ENCODE data around the gene KASH5. TPM values are rescaled to one million over a fixed set of nuclear protein-coding genes. Genes with fewer than 3 reads are reported as not detected.
A peak's percentile ranks its signal among the peaks of the same experiment; 100 is the strongest.
"Not testable (repeated sequence)": the region's sequence is repeated elsewhere in the genome, so short reads cannot be mapped to it uniquely, and the experiment has no call there.

The KASH5 gene
- total RNA-seq, 1 donor from 2014 or later = not detected

- Mint-ChIP-seq H3K27me3 (ENCODE audit: low read depth) (peaks cover 47% of the 10 kb centered on the region), H3K36me3 (peaks cover 9% of the 10 kb centered on the region), H3K4me3 (peak overlapping the region; percentile 75), H3K4me1 (peaks cover 18% of the 10 kb centered on the region), H3K9me3 (no peaks in the 10 kb centered on the region), H3K27ac (peak overlapping the region; percentile 61)
- peak; percentile 87 to 97 for DNase-seq (ENCODE audit: low spot score in 2 of 2, unreplicated experiment in 2 of 2)
- peak; percentile 87 for TF ChIP-seq CTCF (IDR thresholded peaks at IDR 0.05; ENCODE audit: unreplicated experiment)
These were observed 55.5 kb downstream of the KASH5 start for GRCh38 chr19:49443366-49444099.

- not testable (repeated sequence) for H3K27ac Mint-ChIP-seq; DNase-seq (ENCODE audit: low spot score in 2 of 2, unreplicated experiment in 2 of 2); H3K9me3 Mint-ChIP-seq
- Mint-ChIP-seq H3K27me3 (ENCODE audit: low read depth) (peaks cover 40% of the 10 kb centered on the region), H3K36me3 (peaks cover 11% of the 10 kb centered on the region), H3K4me3 (peak overlapping the region; percentile 75), H3K4me1 (peaks cover 18% of the 10 kb centered on the region)
These were observed 56.2 kb downstream of the KASH5 start for GRCh38 chr19:49444100-49444700.

GRCh38 chr19:49445997-49446396 is 57.9 kb downstream of the KASH5 start:
- H3K9me3 Mint-ChIP-seq = no peaks in the 10 kb centered on the region
- peaks cover 18% of the 10 kb centered on the region for H3K36me3 Mint-ChIP-seq
- peaks cover 18% of the 10 kb centered on the region for H3K4me1 Mint-ChIP-seq
- H3K4me3 Mint-ChIP-seq = no peak overlapping the region
- peaks cover 22% of the 10 kb centered on the region for H3K27me3 Mint-ChIP-seq (ENCODE audit: low read depth)
- TF ChIP-seq CTCF (IDR thresholded peaks at IDR 0.05; ENCODE audit: unreplicated experiment) = no peak
- H3K27ac Mint-ChIP-seq = no peak overlapping the region
- DNase-seq (ENCODE audit: low spot score in 2 of 2, unreplicated experiment in 2 of 2) = no peak

- no peak for TF ChIP-seq CTCF (IDR thresholded peaks at IDR 0.05; ENCODE audit: unreplicated experiment)
- no peak for DNase-seq (ENCODE audit: low spot score in 2 of 2, unreplicated experiment in 2 of 2)
- Mint-ChIP-seq H3K9me3 (no peaks in the 10 kb centered on the region), H3K4me3 (no peak overlapping the region), H3K27me3 (ENCODE audit: low read depth) (peaks cover 7% of the 10 kb centered on the region), H3K27ac (no peak overlapping the region), H3K36me3 (peaks cover 18% of the 10 kb centered on the region), H3K4me1 (peaks cover 13% of the 10 kb centered on the region)
These were observed 59.7 kb downstream of the KASH5 start for GRCh38 chr19:49447485-49448431.

- no peak overlapping the region for H3K27ac Mint-ChIP-seq
- no peak for DNase-seq (ENCODE audit: low spot score in 2 of 2, unreplicated experiment in 2 of 2)
- no peak for TF ChIP-seq CTCF (IDR thresholded peaks at IDR 0.05; ENCODE audit: unreplicated experiment)
- H3K9me3 Mint-ChIP-seq = no peaks in the 10 kb centered on the region
- H3K4me3 Mint-ChIP-seq = no peak overlapping the region
- peaks cover under 1% of the 10 kb centered on the region for H3K27me3 Mint-ChIP-seq (ENCODE audit: low read depth)
- H3K36me3 Mint-ChIP-seq = peaks cover 18% of the 10 kb centered on the region
- peaks cover 15% of the 10 kb centered on the region for H3K4me1 Mint-ChIP-seq
These were observed 60.4 kb downstream of the KASH5 start for GRCh38 chr19:49448432-49448786.
